GM23338 (cell line): ENCODE results near the gene TMEM88.

Experiments
- CREB1 ChIP-seq: fragments of 250-450 bp; sonication (Bioruptor Pico); IDR thresholded peaks from 2 replicates; pipeline ENCODE4 v1.5.0; 2020; ENCODE audit warnings: low read depth, mild to moderate bottlenecking, moderate library complexity
- EZH2 ChIP-seq: fragments of 200-600 bp; sonication (generic); IDR thresholded peaks from one replicate; pipeline ENCODE4 v1.8.0; 2017; ENCODE audit warnings: antibody characterized with exemption, mild to moderate bottlenecking, low read depth; ENCODE audit not compliant: unreplicated experiment
- EZH2phosphoT487 ChIP-seq: fragments of 200-600 bp; sonication (generic); IDR thresholded peaks from one replicate; pipeline ENCODE4 v1.8.1; 2018; ENCODE audit warnings: antibody characterized with exemption; ENCODE audit not compliant: unreplicated experiment
- JUNB ChIP-seq: IDR thresholded peaks from one replicate; pipeline ENCODE4 v1.6.1; 2016; ENCODE audit warnings: antibody characterized with exemption; ENCODE audit not compliant: unreplicated experiment
- NANOG ChIP-seq: IDR thresholded peaks from 2 replicates; pipeline ENCODE4 v1.6.1; 2016; ENCODE audit warnings: antibody characterized with exemption, borderline replicate concordance
- POLR2AphosphoS5 ChIP-seq: IDR thresholded peaks from 2 replicates; pipeline ENCODE4 v1.6.1; 2016; ENCODE audit warnings: antibody characterized with exemption, low read depth
- REST ChIP-seq: IDR thresholded peaks from one replicate; pipeline ENCODE4 v1.6.1; 2018; ENCODE audit warnings: antibody characterized with exemption; ENCODE audit not compliant: unreplicated experiment
- ZNF462 ChIP-seq: fragments of 250-450 bp; sonication (Bioruptor Pico); IDR thresholded peaks from 2 replicates; pipeline ENCODE4 v1.5.0; 2020; ENCODE audit warnings: mild to moderate bottlenecking, moderate library complexity
- TF ChIP-seq, protein P1 (sequence below), 2 experiments: fragments of 200-600 bp in 1 of 2; sonication (generic) in 1 of 2; conservative IDR thresholded peaks; 2 replicates each; pipeline versions ENCODE4 v1.5.1 to v1.6.1; 2016 to 2017; ENCODE audit warnings: antibody characterized with exemption in 2 of 2, low read depth in 2 of 2, mild to moderate bottlenecking in 2 of 2, moderate library complexity in 1 of 2

- TF ChIP-seq, protein P1, sequence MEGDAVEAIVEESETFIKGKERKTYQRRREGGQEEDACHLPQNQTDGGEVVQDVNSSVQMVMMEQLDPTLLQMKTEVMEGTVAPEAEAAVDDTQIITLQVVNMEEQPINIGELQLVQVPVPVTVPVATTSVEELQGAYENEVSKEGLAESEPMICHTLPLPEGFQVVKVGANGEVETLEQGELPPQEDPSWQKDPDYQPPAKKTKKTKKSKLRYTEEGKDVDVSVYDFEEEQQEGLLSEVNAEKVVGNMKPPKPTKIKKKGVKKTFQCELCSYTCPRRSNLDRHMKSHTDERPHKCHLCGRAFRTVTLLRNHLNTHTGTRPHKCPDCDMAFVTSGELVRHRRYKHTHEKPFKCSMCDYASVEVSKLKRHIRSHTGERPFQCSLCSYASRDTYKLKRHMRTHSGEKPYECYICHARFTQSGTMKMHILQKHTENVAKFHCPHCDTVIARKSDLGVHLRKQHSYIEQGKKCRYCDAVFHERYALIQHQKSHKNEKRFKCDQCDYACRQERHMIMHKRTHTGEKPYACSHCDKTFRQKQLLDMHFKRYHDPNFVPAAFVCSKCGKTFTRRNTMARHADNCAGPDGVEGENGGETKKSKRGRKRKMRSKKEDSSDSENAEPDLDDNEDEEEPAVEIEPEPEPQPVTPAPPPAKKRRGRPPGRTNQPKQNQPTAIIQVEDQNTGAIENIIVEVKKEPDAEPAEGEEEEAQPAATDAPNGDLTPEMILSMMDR (conservative IDR thresholded peaks at IDR 0.05; ENCODE audit: low read depth in 2 of 2), result no peak
- TF ChIP-seq EZH2, result no peak
- no peak for TF ChIP-seq POLR2AphosphoS5
- no peak for TF ChIP-seq CREB1 (CRISPR knock-in tag)
- no peak for TF ChIP-seq ZNF462 (CRISPR knock-in tag)
- TF ChIP-seq REST, result no peak
- TF ChIP-seq EZH2phosphoT487, result no peak
- TF ChIP-seq NANOG, result no peak
- TF ChIP-seq JUNB, result no peak
Measured at GRCh38 chr17:7903154-7904103, 48.6 kb downstream of the TMEM88 start.
